ENCODE results near the gene IGF2R.

DNA sequence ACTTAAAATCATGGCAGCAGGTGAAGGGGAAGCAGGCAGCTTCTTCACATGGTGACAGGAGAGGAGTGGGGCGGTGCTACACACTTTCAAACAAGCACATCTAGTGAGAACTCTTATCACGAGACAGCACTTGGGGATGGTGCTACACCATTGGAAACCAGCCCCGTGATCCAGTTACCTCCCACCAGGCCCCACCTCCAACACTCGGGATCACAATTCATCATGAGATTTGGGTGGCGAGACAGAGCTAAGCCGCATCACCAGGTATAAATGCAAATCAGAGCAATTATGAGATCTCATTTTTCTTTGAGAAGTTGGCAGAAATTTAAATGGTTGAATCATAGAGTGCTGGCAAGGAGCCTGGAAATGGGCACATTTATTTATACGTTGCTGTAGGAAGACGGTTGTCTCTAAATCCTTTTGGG, 31.4 kb downstream of the IGF2R start:
- no peak for TF ChIP-seq NFYB (CRISPR knock-in tag; conservative IDR thresholded peaks at IDR 0.05; ENCODE audit: low read depth)
- TF ChIP-seq, protein P1, sequence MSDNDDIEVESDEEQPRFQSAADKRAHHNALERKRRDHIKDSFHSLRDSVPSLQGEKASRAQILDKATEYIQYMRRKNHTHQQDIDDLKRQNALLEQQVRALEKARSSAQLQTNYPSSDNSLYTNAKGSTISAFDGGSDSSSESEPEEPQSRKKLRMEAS (CRISPR knock-in tag; IDR thresholded peaks at IDR 0.05): no peak
- TF ChIP-seq, protein P2, sequence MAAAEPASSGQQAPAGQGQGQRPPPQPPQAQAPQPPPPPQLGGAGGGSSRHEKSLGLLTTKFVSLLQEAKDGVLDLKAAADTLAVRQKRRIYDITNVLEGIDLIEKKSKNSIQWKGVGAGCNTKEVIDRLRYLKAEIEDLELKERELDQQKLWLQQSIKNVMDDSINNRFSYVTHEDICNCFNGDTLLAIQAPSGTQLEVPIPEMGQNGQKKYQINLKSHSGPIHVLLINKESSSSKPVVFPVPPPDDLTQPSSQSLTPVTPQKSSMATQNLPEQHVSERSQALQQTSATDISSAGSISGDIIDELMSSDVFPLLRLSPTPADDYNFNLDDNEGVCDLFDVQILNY (CRISPR knock-in tag; IDR thresholded peaks at IDR 0.05): no peak
